Measurements from ENCODE around the gene ASB7. TPM values are rescaled to one million over a fixed set of nuclear protein-coding genes. Genes with fewer than 3 reads are reported as not detected.

The ASB7 gene
- total and polyA plus RNA-seq, 2 experiments from 2014 or later: 4.1 to 13.9 TPM

GRCh38 chr15:100651253-100651652, 48.9 kb downstream of the ASB7 start:
- ATAC-seq (no peak), DNase-seq (ENCODE audit: low spot score) (no peak)
- Mint-ChIP-seq H3K27me3 (ENCODE audit: insufficient read depth, low read depth, poor library complexity) (peaks cover 4% of the 10 kb centered on the region), H3K4me1 (peaks cover 12% of the 10 kb centered on the region; the same call in 2 of the 3 replicates), H3K9me3 (no peaks in the 10 kb centered on the region), H3K4me3 (no peak overlapping the region), H3K36me3 (ENCODE audit: low read depth) (no peaks in the 10 kb centered on the region), H3K27ac (peak overlapping the region; percentile 82)
- Histone ChIP-seq H3K27ac (ENCODE audit: low read depth) (no peak overlapping the region), H3K4me2 (no peak overlapping the region), H4K20me1 (replicated peaks; ENCODE audit: insufficient read depth) (no peaks in the 10 kb centered on the region; the same call in 1 of the 2 replicates), H3K4me1 (ENCODE audit: insufficient read depth) (no peaks in the 10 kb centered on the region), H3F3A (replicated peaks; ENCODE audit: low read depth) (no peaks in the 10 kb centered on the region), H3K9me2 (ENCODE audit: insufficient read depth) (no peaks in the 10 kb centered on the region), H3K27me3 (ENCODE audit: insufficient read depth) (no peaks in the 10 kb centered on the region), H3K36me3 (ENCODE audit: insufficient read depth) (no peaks in the 10 kb centered on the region), H2AFZ (no peak overlapping the region), H3K79me2 (replicated peaks; ENCODE audit: insufficient read depth) (peaks cover 5% of the 10 kb centered on the region; the same call in 1 of the 2 replicates), H3K4me3 (no peak overlapping the region)
- no peak for TF ChIP-seq EZH2 (IDR thresholded peaks at IDR 0.05; ENCODE audit: low read depth, unreplicated experiment)
- TF ChIP-seq ZNF114 (CRISPR knock-in tag; IDR thresholded peaks at IDR 0.05): no peak
- TF ChIP-seq STAT1 (IDR thresholded peaks at IDR 0.05; ENCODE audit: unreplicated experiment): no peak
- no peak for TF ChIP-seq EZH2phosphoT487 (IDR thresholded peaks at IDR 0.05; ENCODE audit: unreplicated experiment)
- TF ChIP-seq NANOG (IDR thresholded peaks at IDR 0.05; ENCODE audit: borderline replicate concordance): no peak
- no peak for TF ChIP-seq CTCF (conservative IDR thresholded peaks at IDR 0.05; ENCODE audit: low read depth in 2 of 2)
- no peak for TF ChIP-seq CREB1 (CRISPR knock-in tag; IDR thresholded peaks at IDR 0.05; ENCODE audit: low read depth)
- TF ChIP-seq, protein P1, sequence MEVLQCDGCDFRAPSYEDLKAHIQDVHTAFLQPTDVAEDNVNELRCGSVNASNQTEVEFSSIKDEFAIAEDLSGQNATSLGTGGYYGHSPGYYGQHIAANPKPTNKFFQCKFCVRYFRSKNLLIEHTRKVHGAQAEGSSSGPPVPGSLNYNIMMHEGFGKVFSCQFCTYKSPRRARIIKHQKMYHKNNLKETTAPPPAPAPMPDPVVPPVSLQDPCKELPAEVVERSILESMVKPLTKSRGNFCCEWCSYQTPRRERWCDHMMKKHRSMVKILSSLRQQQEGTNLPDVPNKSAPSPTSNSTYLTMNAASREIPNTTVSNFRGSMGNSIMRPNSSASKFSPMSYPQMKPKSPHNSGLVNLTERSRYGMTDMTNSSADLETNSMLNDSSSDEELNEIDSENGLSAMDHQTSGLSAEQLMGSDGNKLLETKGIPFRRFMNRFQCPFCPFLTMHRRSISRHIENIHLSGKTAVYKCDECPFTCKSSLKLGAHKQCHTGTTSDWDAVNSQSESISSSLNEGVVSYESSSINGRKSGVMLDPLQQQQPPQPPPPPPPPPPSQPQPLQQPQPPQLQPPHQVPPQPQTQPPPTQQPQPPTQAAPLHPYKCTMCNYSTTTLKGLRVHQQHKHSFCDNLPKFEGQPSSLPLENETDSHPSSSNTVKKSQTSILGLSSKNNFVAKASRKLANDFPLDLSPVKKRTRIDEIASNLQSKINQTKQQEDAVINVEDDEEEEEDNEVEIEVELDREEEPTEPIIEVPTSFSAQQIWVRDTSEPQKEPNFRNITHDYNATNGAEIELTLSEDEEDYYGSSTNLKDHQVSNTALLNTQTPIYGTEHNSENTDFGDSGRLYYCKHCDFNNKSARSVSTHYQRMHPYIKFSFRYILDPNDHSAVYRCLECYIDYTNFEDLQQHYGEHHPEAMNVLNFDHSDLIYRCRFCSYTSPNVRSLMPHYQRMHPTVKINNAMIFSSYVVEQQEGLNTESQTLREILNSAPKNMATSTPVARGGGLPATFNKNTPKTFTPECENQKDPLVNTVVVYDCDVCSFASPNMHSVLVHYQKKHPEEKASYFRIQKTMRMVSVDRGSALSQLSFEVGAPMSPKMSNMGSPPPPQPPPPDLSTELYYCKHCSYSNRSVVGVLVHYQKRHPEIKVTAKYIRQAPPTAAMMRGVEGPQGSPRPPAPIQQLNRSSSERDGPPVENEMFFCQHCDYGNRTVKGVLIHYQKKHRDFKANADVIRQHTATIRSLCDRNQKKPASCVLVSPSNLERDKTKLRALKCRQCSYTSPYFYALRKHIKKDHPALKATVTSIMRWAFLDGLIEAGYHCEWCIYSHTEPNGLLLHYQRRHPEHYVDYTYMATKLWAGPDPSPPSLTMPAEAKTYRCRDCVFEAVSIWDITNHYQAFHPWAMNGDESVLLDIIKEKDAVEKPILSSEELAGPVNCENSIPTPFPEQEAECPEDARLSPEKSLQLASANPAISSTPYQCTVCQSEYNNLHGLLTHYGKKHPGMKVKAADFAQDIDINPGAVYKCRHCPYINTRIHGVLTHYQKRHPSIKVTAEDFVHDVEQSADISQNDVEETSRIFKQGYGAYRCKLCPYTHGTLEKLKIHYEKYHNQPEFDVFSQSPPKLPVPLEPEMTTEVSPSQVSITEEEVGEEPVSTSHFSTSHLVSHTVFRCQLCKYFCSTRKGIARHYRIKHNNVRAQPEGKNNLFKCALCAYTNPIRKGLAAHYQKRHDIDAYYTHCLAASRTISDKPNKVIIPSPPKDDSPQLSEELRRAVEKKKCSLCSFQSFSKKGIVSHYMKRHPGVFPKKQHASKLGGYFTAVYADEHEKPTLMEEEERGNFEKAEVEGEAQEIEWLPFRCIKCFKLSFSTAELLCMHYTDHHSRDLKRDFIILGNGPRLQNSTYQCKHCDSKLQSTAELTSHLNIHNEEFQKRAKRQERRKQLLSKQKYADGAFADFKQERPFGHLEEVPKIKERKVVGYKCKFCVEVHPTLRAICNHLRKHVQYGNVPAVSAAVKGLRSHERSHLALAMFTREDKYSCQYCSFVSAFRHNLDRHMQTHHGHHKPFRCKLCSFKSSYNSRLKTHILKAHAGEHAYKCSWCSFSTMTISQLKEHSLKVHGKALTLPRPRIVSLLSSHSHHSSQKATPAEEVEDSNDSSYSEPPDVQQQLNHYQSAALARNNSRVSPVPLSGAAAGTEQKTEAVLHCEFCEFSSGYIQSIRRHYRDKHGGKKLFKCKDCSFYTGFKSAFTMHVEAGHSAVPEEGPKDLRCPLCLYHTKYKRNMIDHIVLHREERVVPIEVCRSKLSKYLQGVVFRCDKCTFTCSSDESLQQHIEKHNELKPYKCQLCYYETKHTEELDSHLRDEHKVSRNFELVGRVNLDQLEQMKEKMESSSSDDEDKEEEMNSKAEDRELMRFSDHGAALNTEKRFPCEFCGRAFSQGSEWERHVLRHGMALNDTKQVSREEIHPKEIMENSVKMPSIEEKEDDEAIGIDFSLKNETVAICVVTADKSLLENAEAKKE (CRISPR knock-in tag; IDR thresholded peaks at IDR 0.05): no peak
- TF ChIP-seq JUNB (IDR thresholded peaks at IDR 0.05; ENCODE audit: unreplicated experiment): no peak
- TF ChIP-seq, protein P2, sequence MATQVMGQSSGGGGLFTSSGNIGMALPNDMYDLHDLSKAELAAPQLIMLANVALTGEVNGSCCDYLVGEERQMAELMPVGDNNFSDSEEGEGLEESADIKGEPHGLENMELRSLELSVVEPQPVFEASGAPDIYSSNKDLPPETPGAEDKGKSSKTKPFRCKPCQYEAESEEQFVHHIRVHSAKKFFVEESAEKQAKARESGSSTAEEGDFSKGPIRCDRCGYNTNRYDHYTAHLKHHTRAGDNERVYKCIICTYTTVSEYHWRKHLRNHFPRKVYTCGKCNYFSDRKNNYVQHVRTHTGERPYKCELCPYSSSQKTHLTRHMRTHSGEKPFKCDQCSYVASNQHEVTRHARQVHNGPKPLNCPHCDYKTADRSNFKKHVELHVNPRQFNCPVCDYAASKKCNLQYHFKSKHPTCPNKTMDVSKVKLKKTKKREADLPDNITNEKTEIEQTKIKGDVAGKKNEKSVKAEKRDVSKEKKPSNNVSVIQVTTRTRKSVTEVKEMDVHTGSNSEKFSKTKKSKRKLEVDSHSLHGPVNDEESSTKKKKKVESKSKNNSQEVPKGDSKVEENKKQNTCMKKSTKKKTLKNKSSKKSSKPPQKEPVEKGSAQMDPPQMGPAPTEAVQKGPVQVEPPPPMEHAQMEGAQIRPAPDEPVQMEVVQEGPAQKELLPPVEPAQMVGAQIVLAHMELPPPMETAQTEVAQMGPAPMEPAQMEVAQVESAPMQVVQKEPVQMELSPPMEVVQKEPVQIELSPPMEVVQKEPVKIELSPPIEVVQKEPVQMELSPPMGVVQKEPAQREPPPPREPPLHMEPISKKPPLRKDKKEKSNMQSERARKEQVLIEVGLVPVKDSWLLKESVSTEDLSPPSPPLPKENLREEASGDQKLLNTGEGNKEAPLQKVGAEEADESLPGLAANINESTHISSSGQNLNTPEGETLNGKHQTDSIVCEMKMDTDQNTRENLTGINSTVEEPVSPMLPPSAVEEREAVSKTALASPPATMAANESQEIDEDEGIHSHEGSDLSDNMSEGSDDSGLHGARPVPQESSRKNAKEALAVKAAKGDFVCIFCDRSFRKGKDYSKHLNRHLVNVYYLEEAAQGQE (IDR thresholded peaks at IDR 0.05; ENCODE audit: unreplicated experiment): no peak
- no peak for TF ChIP-seq ETS1 (IDR thresholded peaks at IDR 0.05)
- TF ChIP-seq POLR2AphosphoS5 (IDR thresholded peaks at IDR 0.05; ENCODE audit: low read depth): no peak
- TF ChIP-seq ZNF331 (CRISPR knock-in tag; IDR thresholded peaks at IDR 0.05; ENCODE audit: low read depth): no peak

Measured in GM23338 (cell line).